Stimulated activated CD4-positive, alpha-beta T cell treated with anti-CD3 and anti-CD28 coated beads, Interleukin-4, amount 100 ng/mL, for 48 hours (primary cell): ENCODE results near the gene ATOH1.

Experiments used
- DNase-seq, 2 donors: peaks; one replicate each; pipeline ENCODE4 v3.0.0-alpha.2; 2020; ENCODE audit warnings: low read depth in 2 of 2

Gene ATOH1

GRCh38 chr4:93835929-93836328 is 7.4 kb downstream of the ATOH1 start:
- no peak for DNase-seq

- DNase-seq = no peak
Measured at GRCh38 chr4:93839704-93840103, 11.2 kb downstream of the ATOH1 start.

- DNase-seq = no peak
Measured at GRCh38 chr4:93841803-93842345, 13.3 kb downstream of the ATOH1 start.

- no peak for DNase-seq
Measured at GRCh38 chr4:93842601-93843252, 14.2 kb downstream of the ATOH1 start.

- DNase-seq = no peak
Measured at GRCh38 chr4:93843772-93844171, 15.2 kb downstream of the ATOH1 start.

GRCh38 chr4:93852680-93853079 is 24.1 kb downstream of the ATOH1 start:
- DNase-seq = no peak

- DNase-seq = no peak
Measured at GRCh38 chr4:93855926-93856325, 27.4 kb downstream of the ATOH1 start.

GRCh38 chr4:93865650-93866049 is 37.1 kb downstream of the ATOH1 start:
- no peak for DNase-seq

GRCh38 chr4:93867416-93868001 is 39.0 kb downstream of the ATOH1 start:
- no peak for DNase-seq

- DNase-seq = no peak
Measured at GRCh38 chr4:93870876-93871458, 42.4 kb downstream of the ATOH1 start.

- DNase-seq = no peak
Measured at GRCh38 chr4:93876754-93877153, 48.2 kb downstream of the ATOH1 start.

- DNase-seq = no peak
Measured at GRCh38 chr4:93878566-93878965, 50.0 kb downstream of the ATOH1 start.

- DNase-seq = no peak
Measured at GRCh38 chr4:93879919-93880318, 51.4 kb downstream of the ATOH1 start.
